Measurements from ENCODE around the gene HAUS5. TPM values are rescaled to one million over a fixed set of nuclear protein-coding genes. Genes with fewer than 3 reads are reported as not detected.

The HAUS5 gene, protein sequence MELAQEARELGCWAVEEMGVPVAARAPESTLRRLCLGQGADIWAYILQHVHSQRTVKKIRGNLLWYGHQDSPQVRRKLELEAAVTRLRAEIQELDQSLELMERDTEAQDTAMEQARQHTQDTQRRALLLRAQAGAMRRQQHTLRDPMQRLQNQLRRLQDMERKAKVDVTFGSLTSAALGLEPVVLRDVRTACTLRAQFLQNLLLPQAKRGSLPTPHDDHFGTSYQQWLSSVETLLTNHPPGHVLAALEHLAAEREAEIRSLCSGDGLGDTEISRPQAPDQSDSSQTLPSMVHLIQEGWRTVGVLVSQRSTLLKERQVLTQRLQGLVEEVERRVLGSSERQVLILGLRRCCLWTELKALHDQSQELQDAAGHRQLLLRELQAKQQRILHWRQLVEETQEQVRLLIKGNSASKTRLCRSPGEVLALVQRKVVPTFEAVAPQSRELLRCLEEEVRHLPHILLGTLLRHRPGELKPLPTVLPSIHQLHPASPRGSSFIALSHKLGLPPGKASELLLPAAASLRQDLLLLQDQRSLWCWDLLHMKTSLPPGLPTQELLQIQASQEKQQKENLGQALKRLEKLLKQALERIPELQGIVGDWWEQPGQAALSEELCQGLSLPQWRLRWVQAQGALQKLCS
- 5.6 and 7.4 TPM in 2 replicates for total RNA-seq

DNA sequence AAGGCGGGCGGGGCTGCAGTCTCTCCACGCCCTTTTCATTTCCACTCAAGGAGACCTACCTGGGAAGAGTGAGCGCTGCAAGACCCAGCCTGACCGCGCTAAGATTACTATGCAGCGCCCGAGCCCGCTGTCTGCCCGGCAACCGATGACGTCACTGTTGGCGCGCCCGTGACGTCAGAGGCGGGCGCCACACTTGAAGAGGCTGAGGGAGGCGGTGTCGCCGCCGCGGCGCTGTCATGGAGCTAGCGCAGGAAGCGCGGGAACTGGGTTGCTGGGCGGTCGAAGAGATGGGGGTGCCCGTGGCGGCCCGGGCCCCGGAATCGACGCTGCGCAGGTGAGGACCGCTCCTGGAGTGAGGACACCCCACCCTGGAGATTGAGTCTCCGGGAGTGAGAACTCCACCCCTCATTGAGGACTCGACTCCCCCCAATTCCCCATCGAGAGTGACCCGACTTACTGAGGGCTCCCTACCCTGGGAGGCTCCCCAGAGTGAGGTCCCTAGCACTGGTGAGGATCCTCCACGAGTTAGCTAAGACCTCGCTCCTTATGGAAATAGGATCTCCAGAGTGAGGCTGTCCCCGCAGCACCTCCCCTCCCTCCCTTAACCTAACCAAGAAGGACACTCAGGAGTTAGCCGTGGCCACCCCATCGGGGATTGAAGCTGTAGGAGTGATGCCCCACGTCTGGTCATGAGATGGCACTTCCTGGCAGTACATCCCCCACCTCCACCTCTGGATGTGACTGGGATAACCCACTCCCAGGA is at the start of gene HAUS5:
Gene HAUS5 (plus strand): TSS at position 177 of the 763 bp plus-strand sequence. CDS start 60 bp downstream, at position 237.

DNA sequence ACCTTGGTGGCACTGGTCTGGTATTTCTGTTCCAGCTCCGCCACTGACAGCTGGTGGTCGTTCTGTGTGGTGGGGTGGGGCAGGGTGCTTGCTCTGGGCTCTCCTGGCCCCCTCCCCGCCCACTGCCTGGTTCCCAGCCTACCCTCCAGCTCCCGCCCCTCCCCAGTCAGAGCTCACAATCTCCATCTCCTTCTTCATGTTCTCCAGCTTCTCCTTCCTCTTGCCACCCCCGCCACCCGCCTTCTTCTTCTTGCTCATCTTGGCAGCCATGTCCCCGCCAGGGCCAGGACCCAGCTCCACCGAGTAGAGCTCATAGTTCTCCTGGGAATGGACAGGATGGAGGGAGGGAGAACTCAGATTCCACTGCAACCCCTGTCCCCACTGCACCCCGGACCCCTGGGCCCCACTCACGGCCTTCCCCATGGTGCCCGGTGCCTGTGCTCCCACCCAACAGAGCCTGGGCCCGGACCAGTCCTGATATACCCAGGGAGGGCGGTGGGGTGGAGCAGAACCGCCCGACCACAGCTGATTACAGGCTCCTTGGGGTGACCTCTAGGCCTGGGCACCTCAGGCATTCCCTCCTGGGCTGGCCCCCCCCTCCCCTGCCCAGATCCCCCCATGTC is 49.2 kb upstream of the HAUS5 start, which contains the start of gene ATP4A:
Gene ATP4A (minus strand): TSS at position 452 of the 623 bp plus-strand sequence. CDS start 29 bp downstream, at position 423.

DNA sequence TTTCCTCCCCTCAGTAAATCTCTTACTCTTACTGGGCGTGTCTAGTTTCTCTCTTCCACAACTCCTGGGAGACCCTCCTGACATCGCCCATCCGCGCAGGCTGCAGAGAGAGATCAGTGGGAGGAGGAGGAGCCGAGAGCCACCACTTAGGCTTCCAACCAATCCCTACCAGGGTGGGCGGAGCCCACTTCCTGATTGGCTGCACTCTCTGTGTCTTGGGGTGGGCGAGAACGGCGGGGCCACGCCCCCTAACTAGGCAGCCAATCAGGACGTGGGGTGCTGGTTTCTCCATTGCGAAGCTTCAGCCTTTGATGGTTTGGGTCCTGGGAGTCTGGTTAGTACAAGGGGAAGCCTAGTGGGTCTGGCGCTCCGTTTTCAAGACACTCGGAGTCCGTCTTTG is 26.7 kb upstream of the HAUS5 start, which contains the start of gene PMIS2:
Gene PMIS2 (plus strand): TSS at position 326 of the 400 bp plus-strand sequence. CDS start 87 bp downstream, outside the sequence.

DNA sequence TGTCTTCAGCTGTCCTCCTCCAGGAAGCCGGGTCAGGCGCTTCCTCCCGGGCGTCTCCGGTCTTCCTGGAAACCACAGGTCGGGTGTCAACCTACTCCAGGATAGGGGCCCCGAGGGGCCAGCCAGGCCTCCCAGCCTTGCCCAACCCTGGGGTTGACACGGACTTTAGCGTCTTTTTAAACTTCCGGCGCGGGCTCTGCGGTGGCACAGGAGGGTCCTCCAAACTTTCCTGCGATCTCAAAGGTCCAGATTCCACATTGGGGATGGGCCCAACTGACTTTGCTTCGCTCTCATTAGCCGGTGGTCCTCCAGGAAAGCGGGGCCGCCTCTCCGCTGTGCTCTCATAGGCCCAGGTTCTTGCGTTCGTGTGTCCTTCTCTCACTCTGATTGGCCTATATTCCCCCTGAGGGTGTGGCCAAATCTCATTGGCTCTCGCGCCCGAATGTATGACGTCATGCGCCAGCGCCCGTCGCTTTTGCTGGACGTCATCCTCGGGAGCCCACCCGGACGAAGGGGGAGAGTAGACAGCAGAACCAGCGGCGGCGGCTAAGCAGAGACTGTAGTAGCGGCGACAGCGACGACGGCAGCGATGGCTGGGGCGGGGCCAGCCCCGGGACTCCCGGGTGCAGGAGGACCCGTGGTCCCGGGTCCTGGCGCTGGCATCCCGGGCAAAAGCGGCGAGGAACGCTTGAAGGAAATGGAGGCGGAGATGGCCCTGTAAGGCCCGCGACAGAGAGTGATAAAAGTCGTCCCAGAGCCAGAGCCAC is 16.2 kb downstream of the HAUS5 start, which contains the start of gene RBM42:
Gene RBM42 (plus strand): TSS at position 472 of the 767 bp plus-strand sequence. CDS start 118 bp downstream, at position 590.

DNA sequence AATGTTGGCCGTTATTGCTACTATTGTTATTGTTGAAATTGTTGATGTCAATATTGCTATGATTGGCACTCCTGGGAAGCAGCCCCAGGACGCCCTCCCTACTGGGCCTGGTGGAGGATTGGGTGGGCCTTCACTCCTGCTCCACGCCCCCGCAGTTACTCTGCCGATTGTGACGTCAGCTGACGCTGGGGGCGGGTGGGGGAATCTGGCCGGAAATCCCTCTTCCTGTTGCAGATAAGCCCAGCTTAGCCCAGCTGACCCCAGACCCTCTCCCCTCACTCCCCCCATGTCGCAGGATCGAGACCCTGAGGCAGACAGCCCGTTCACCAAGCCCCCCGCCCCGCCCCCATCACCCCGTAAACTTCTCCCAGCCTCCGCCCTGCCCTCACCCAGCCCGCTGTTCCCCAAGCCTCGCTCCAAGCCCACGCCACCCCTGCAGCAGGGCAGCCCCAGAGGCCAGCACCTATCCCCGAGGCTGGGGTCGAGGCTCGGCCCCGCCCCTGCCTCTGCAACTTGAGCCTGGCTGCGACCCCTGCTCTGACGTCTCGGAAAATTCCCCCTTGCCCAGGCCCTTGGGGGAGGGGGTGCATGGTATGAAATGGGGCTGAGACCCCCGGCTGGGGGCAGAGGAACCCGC is 29.1 kb downstream of the HAUS5 start, which contains the start of gene ETV2:
Gene ETV2 (plus strand): TSS at position 231 of the 637 bp plus-strand sequence. CDS start 716 bp downstream, outside the sequence.

DNA sequence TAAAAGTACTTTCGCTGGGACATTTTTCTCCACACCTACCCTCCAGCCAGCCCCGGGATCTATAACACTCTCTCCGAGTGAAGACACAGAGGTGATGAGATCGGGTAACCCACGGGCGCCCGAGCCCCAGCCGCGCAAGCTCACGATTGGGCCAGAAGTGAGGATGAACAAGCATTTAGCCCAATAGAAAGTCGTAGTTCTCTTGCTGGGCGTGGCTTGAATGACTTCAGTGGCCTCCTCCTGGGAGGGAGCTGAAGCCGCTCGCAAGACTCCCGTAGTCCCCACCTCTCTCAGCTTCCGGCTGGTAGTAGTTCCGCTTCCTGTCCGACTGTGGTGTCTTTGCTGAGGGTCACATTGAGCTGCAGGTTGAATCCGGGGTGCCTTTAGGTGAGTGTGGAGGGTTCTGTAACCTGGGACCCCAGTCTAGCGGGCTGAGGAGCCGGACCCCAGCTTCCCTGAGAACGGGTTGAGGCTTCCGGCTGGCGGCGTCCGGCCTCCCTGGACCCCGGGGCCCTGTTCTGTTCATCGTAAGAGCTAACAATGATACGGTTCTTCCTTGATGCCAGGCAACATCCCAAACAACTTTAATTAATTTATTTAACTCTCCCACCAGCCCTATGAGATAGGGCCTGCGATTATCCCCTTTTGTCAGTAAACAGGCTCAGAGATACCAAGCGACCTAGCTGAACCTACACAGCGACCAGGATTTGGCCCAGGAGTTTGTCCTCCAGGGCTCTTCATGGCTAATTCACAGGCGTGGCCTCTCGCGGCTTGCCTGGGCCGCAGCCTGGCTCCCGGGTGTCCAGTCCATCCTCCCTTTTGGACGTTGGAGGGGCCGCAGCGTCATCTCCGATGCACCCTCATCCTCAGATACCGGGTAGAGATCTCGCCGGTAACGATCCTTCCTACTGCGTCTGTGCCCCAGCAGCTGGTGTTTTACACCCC is 35.8 kb downstream of the HAUS5 start, which contains the start of gene COX6B1:
Gene COX6B1 (plus strand): TSS at position 307 of the 945 bp plus-strand sequence. CDS start 2,921 bp downstream, outside the sequence.

DNA sequence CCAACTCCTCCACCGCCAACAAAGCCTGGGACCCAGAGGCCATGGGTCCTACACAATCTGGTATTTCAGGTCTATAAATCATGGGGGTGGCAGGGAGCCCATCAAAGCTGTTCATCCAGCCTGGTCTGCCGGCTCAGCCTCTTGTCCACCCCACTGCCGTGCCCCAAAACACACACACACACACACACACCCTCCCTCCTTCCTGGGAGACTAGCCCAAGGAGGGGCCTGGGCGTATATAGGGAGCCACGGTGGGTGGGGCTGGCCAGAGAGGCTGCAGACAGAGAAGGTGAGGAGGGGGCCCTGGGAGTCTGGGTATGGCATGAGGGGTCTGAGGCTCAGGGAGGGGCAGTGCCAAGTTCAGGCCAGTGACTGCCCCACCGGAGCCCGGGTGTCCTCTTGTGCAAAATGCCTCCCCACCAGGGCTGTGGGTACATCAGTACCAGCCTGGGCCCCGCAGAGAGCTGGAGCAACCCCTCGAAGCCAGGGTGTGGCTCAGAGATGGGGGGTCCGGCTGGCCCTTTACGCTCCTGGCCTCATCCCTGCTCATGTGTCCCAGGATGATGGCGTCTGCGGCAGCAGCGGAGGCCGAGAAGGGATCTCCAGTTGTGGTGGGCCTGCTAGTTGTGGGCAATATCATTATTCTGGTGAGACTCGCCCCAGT is 53.8 kb downstream of the HAUS5 start, which contains the start of gene UPK1A:
Gene UPK1A (plus strand): TSS at position 267 of the 663 bp plus-strand sequence. CDS start 296 bp downstream, at position 563.

Other genes with a start within 250 kb of the HAUS5 start
- gene GPR42, start 241.7 kb upstream of the HAUS5 start, total RNA-seq: 0.07 TPM in 1 of 2 replicates, not detected in the other
- gene FFAR2, start 164.5 kb upstream of the HAUS5 start, total RNA-seq: not detected in 2 replicates
- gene KRTDAP, start 122.3 kb upstream of the HAUS5 start, total RNA-seq: not detected in 2 replicates
- 2.1 and 3.6 TPM in 2 replicates for gene DMKN, start 99.1 kb upstream of the HAUS5 start, total RNA-seq
- 4.5 and 6.7 TPM in 2 replicates for gene SBSN, start 84.4 kb upstream of the HAUS5 start, total RNA-seq
- not detected in 2 replicates for gene GAPDHS, start 79.3 kb upstream of the HAUS5 start, total RNA-seq
- 73.0 and 101 TPM in 2 replicates for gene TMEM147, start 67.1 kb upstream of the HAUS5 start, total RNA-seq
- not detected in 2 replicates for gene ATP4A, start 49.1 kb upstream of the HAUS5 start, total RNA-seq
- gene PMIS2, start 26.6 kb upstream of the HAUS5 start, total RNA-seq: not detected in 2 replicates
- 33.4 and 35.7 TPM in 2 replicates for gene RBM42, start 16.3 kb downstream of the HAUS5 start, total RNA-seq
- gene ETV2, start 29.0 kb downstream of the HAUS5 start, total RNA-seq: 0.13 TPM in 1 of 2 replicates, not detected in the other
- 188 and 222 TPM in 2 replicates for gene COX6B1, start 35.6 kb downstream of the HAUS5 start, total RNA-seq
- gene UPK1A, start 53.8 kb downstream of the HAUS5 start, total RNA-seq: 0.10 and 0.13 TPM in 2 replicates
- gene ZBTB32, start 91.8 kb downstream of the HAUS5 start, total RNA-seq: not detected in 2 replicates
- 10.3 and 15.1 TPM in 2 replicates for gene KMT2B, start 105.3 kb downstream of the HAUS5 start, total RNA-seq
- gene IGFLR1, start 129.7 kb downstream of the HAUS5 start, total RNA-seq: 0.73 and 0.85 TPM in 2 replicates
- gene U2AF1L4, start 132.7 kb downstream of the HAUS5 start, total RNA-seq: 6.1 and 8.9 TPM in 2 replicates
- gene PSENEN, start 132.9 kb downstream of the HAUS5 start, total RNA-seq: 12.4 and 17.2 TPM in 2 replicates
- gene LIN37, start 135.8 kb downstream of the HAUS5 start, total RNA-seq: 9.0 and 10.0 TPM in 2 replicates
- 106 and 161 TPM in 2 replicates for gene HSPB6, start 144.3 kb downstream of the HAUS5 start, total RNA-seq
- gene PROSER3, start 145.4 kb downstream of the HAUS5 start, total RNA-seq: 5.4 and 6.3 TPM in 2 replicates
- 3.1 and 5.5 TPM in 2 replicates for gene ARHGAP33, start 162.8 kb downstream of the HAUS5 start, total RNA-seq
- not detected in 2 replicates for gene PRODH2, start 200.1 kb downstream of the HAUS5 start, total RNA-seq
- gene NPHS1, start 239.8 kb downstream of the HAUS5 start, total RNA-seq: not detected in 2 replicates
- not detected in 2 replicates for gene KIRREL2, start 244.2 kb downstream of the HAUS5 start, total RNA-seq